ENCODE results near the gene AKAP8.
"Not testable (repeated sequence)": the region's sequence is repeated elsewhere in the genome, so short reads cannot be mapped to it uniquely, and the experiment has no call there.

DNA sequence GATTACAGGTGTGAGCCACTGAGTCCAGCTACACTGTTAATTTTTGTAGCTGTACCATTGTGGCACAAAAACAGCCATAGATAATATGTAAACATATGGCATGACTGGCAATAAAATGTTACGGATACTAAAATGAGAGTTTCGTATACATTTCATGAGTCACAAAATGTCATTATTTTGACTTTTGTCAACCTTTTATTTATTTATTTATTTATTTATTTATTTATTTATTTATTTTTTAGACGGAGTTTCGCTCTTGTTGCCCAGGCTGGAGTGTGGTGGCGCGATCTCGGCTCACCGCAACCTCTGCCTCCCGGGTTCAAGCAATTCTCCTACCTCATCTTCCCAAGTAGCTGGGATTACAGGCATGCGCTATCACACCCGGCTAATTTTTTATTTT, 38.3 kb downstream of the AKAP8 start:
- TF ChIP-seq, protein P1, sequence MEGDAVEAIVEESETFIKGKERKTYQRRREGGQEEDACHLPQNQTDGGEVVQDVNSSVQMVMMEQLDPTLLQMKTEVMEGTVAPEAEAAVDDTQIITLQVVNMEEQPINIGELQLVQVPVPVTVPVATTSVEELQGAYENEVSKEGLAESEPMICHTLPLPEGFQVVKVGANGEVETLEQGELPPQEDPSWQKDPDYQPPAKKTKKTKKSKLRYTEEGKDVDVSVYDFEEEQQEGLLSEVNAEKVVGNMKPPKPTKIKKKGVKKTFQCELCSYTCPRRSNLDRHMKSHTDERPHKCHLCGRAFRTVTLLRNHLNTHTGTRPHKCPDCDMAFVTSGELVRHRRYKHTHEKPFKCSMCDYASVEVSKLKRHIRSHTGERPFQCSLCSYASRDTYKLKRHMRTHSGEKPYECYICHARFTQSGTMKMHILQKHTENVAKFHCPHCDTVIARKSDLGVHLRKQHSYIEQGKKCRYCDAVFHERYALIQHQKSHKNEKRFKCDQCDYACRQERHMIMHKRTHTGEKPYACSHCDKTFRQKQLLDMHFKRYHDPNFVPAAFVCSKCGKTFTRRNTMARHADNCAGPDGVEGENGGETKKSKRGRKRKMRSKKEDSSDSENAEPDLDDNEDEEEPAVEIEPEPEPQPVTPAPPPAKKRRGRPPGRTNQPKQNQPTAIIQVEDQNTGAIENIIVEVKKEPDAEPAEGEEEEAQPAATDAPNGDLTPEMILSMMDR (IDR thresholded peaks at IDR 0.05), result not testable (repeated sequence)
- TF ChIP-seq ZFX (IDR thresholded peaks at IDR 0.05; ENCODE audit: borderline replicate concordance), result not testable (repeated sequence)

All from 22Rv1 (cell line).